ENCODE measurements around the gene CD109.
"Not testable (repeated sequence)": the region's sequence is repeated elsewhere in the genome, so short reads cannot be mapped to it uniquely, and the experiment has no call there.

The CD109 gene

GRCh38 chr6:73712535-73713173 lies 16.7 kb downstream of the CD109 start:
- H3K27me3 ChIP-seq = no peaks in the 10 kb centered on the region
- peaks cover 0 to 11% of the 10 kb centered on the region in 2 experiments for H3K4me1 ChIP-seq (ENCODE audit: control insufficient read depth in 1 of 2, insufficient read depth in 1 of 2, low read depth in 1 of 2, low read length in 1 of 2)
- TF ChIP-seq CTCF (IDR thresholded peaks at IDR 0.05) = no peak
- H3K9me3 ChIP-seq = no peaks in the 10 kb centered on the region
- no peaks in the 10 kb centered on the region for H3K36me3 ChIP-seq
- H3K4me3 ChIP-seq (ENCODE audit: low read depth in 1 of 2, low read length in 1 of 2) = no peak overlapping the region
- no peak overlapping the region for H3K27ac ChIP-seq

- H3K9me3 ChIP-seq = no peaks in the 10 kb centered on the region
- TF ChIP-seq CTCF (IDR thresholded peaks at IDR 0.05) = no peak
- no peaks in the 10 kb centered on the region for H3K27me3 ChIP-seq
- H3K27ac ChIP-seq = no peak overlapping the region
- no peak overlapping the region for H3K4me3 ChIP-seq (ENCODE audit: low read depth in 1 of 2, low read length in 1 of 2)
- H3K4me1 ChIP-seq (ENCODE audit: control insufficient read depth in 1 of 2, insufficient read depth in 1 of 2, low read depth in 1 of 2, low read length in 1 of 2) = peaks cover 0 to 11% of the 10 kb centered on the region in 2 experiments
- H3K36me3 ChIP-seq = no peaks in the 10 kb centered on the region
These were observed 17.6 kb downstream of the CD109 start for GRCh38 chr6:73713426-73714147.

DNA sequence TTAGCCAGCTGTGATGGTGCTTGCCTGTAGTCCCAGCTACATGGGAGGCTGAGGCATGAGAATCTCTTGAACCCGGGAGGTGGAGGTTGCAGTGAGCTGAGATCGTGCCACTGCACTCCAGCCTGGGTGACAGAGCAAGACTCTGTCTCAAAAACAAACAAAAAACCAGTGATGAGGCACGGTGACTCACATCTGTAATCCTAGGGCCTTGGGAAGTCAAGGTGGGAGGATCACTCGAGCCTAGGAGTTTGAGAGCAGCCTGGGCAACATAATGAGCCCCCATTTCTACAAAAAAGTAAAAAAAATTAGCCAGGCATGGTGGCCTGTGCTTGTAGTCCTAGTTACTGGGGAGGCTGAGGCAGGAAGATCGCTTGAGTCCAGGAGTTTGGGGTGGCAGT lies 19.1 kb downstream of the CD109 start:
- not testable (repeated sequence) for H3K4me3 ChIP-seq (ENCODE audit: low read depth in 1 of 2, low read length in 1 of 2); H3K27ac ChIP-seq; H3K9me3 ChIP-seq; H3K36me3 ChIP-seq; H3K27me3 ChIP-seq
- peaks cover 0 to 11% of the 10 kb centered on the region in 2 experiments for H3K4me1 ChIP-seq (ENCODE audit: control insufficient read depth in 1 of 2, insufficient read depth in 1 of 2, low read depth in 1 of 2, low read length in 1 of 2)

DNA sequence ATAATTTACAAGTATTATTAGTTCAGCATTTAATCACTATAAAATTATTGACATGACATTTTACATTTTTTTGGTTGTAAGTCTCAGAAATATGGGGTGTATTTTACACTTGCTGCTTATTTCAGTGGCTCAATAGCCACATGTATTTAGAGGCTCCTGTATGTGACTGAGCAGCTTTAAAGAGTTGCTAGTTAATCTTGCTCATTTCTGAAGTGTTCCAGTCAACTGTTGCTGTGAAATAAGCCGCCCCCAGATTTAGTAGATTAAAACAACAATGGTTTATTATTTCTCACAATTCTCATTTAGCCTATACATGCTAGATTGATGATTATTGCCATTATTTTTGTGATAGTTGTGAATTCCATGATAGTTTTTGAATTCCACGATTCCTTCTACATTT lies 23.0 kb downstream of the CD109 start:
- Histone ChIP-seq H3K36me3 (no peaks in the 10 kb centered on the region), H3K4me3 (ENCODE audit: low read depth in 1 of 2, low read length in 1 of 2) (no peak overlapping the region), H3K9me3 (no peaks in the 10 kb centered on the region), H3K4me1 (ENCODE audit: control insufficient read depth in 1 of 2, insufficient read depth in 1 of 2, low read depth in 1 of 2, low read length in 1 of 2) (peaks cover 2 to 6% of the 10 kb centered on the region in 2 experiments), H3K27me3 (no peaks in the 10 kb centered on the region), H3K27ac (no peak overlapping the region)
- TF ChIP-seq CTCF (IDR thresholded peaks at IDR 0.05) = no peak

DNA sequence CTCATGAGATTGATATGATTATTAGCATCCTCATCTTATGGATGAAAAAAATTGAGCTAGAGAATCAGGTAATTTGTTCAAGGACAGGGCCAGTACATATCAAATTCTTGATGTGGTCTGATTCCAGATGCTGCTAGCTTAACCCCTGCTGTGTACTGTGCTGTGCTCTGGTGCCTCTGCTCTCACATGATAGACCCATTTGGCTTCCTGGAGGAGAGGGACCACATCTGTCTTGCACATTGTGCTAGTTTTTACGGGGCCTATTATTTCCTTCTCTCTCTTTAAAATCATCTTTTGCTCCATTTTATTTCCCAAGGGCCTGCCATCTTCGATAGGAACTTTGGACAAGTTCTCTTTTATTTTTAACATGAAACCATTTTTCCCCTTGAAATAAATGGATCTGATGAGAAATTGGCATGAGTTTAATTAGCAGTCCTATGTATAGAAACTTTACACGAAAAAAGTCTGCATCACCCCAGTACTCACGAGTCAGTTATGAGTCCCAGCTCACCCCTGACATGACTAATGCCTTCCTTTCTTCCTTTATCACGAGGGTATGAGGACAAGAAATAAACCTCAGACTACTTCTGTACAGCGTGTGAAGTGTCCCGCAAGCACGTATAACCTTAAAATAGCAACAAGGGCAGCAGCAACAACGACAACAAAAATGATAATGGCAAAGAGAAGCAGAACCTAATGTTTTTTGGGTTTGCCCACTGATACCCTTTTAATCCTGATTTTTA lies 26.5 kb downstream of the CD109 start:
- Histone ChIP-seq H3K4me1 (ENCODE audit: control insufficient read depth in 1 of 2, insufficient read depth in 1 of 2, low read depth in 1 of 2, low read length in 1 of 2) (peaks cover 5 to 9% of the 10 kb centered on the region in 2 experiments), H3K27me3 (no peaks in the 10 kb centered on the region), H3K4me3 (ENCODE audit: low read depth in 1 of 2, low read length in 1 of 2) (no peak overlapping the region), H3K27ac (no peak overlapping the region), H3K36me3 (no peaks in the 10 kb centered on the region), H3K9me3 (no peaks in the 10 kb centered on the region)
- no peak for TF ChIP-seq CTCF (IDR thresholded peaks at IDR 0.05)

DNA sequence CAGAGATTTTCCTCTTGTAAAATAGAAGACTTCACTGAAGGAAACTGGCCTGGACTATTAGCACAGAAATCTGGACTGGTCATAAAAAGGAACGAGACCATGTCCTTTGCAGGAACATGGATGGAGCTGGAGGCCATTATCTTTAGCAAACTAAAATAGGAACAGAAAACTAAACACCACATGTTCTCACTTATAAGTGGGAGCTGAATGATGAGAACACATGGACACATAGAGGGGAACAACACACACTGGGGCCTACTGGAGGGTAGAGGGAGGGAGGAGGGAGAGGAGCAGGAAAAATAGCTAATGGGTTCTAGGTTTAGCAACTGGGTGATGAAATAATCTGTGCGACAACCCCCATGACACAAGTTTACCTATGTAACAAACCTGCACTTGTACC lies 27.5 kb downstream of the CD109 start:
- not testable (repeated sequence) for H3K9me3 ChIP-seq; H3K4me3 ChIP-seq (ENCODE audit: low read depth in 1 of 2, low read length in 1 of 2); H3K36me3 ChIP-seq; H3K27ac ChIP-seq; H3K27me3 ChIP-seq; H3K4me1 ChIP-seq (ENCODE audit: control insufficient read depth in 1 of 2, insufficient read depth in 1 of 2, low read depth in 1 of 2, low read length in 1 of 2)
